H1 (cell line): ENCODE data around the gene MCEE. TPM values are rescaled to one million over a fixed set of nuclear protein-coding genes. Genes with fewer than 3 reads are reported as not detected.
A peak's percentile ranks its signal among the peaks of the same experiment; 100 is the strongest.

ENCODE experiments used
- CTCF ChIA-PET: fragments of 300-600 bp; sonication (Branson Sonifier 250); formaldehyde crosslinking; loops from one replicate; lab custom pipeline; 2021; ENCODE audit not compliant: partially characterized antibody; lab: Charles Lee
- POLR2A ChIA-PET: fragments of 300-600 bp; sonication (Branson Sonifier 250); formaldehyde crosslinking; loops from one replicate; lab custom pipeline; 2021; ENCODE audit warnings: inconsistent platforms; ENCODE audit not compliant: partially characterized antibody; lab: Charles Lee
- DNase-seq, 2 experiments: peaks; one replicate each; pipeline versions ENCODE4 v3.0.0 to v3.0.0-alpha.2; 2010 to 2022; ENCODE audit warnings: low spot score in 2 of 2, low read depth in 1 of 2, mixed read lengths in 1 of 2
- FAIRE-seq: peaks from 2 replicates; lab custom pipeline; 2011; peaks lifted over from hg19 to GRCh38; lab: Jason Lieb, UNC
- H2AFZ ChIP-seq: 2 replicates; pipeline ENCODE4 v1.8.1; 2012; ENCODE audit warnings: low read length, inconsistent platforms
- H2AK5ac ChIP-seq: 2 replicates; pipeline ENCODE4 v1.6.1; 2013; ENCODE audit warnings: low read depth, low read length
- H2BK120ac ChIP-seq: replicated peaks from 2 replicates; pipeline ENCODE3; 2013; ENCODE audit warnings: low read depth, low read length, inconsistent platforms
- H2BK12ac ChIP-seq: 2 replicates; pipeline ENCODE4 v1.6.1; 2013; ENCODE audit warnings: low read depth, low read length
- H2BK15ac ChIP-seq: 2 replicates; pipeline ENCODE4 v1.6.1; 2013; ENCODE audit warnings: low read length
- H2BK20ac ChIP-seq: 2 replicates; pipeline ENCODE4 v1.6.1; 2013; ENCODE audit warnings: low read length
- H2BK5ac ChIP-seq: 2 replicates; pipeline ENCODE4 v1.6.1; 2013; ENCODE audit warnings: low read depth, low read length
- H3K14ac ChIP-seq: 2 replicates; pipeline ENCODE4 v1.6.1; 2013; ENCODE audit warnings: inconsistent platforms; ENCODE audit not compliant: insufficient read length
- H3K18ac ChIP-seq: 2 replicates; pipeline ENCODE4 v1.6.1; 2013; ENCODE audit warnings: low read length; ENCODE audit errors: extremely low read depth
- H3K23ac ChIP-seq: 2 replicates; pipeline ENCODE4 v1.6.1; 2013; ENCODE audit warnings: inconsistent platforms; ENCODE audit not compliant: insufficient read length
- H3K23me2 ChIP-seq: 2 replicates; pipeline ENCODE4 v1.6.1; 2013; ENCODE audit warnings: low read depth, low read length
- H3K27ac ChIP-seq: 2 replicates; pipeline ENCODE4 v1.6.1; 2011; ENCODE audit warnings: low read depth, low read length, inconsistent platforms
- H3K27me3 ChIP-seq, 4 experiments: replicated peaks in 1 of 4; 1 replicate in 1 of 4; 2 replicates in 3 of 4; pipeline versions ENCODE4 v1.6.1 to v1.8.1; 2011 to 2013; ENCODE audit warnings: low read length in 3 of 4, mild to moderate bottlenecking in 3 of 4, inconsistent platforms in 2 of 4, mixed read lengths in 2 of 4, moderate library complexity in 1 of 4; ENCODE audit not compliant: control insufficient read depth in 3 of 4, insufficient read depth in 3 of 4; ENCODE audit errors: extremely low read depth in 1 of 4
- H3K36me3 ChIP-seq, 4 experiments: 2 replicates each; pipeline versions ENCODE4 v1.6.1 to v1.8.1; 2011 to 2013; ENCODE audit warnings: mild to moderate bottlenecking in 4 of 4, low read length in 3 of 4, moderate library complexity in 2 of 4, control low read depth in 1 of 4, inconsistent platforms in 1 of 4; ENCODE audit not compliant: insufficient read depth in 4 of 4, control insufficient read depth in 2 of 4
- H3K4ac ChIP-seq: replicated peaks from 2 replicates; pipeline ENCODE3; 2013; ENCODE audit warnings: low read length, low read depth, mixed read lengths, inconsistent platforms; ENCODE audit not compliant: insufficient read length
- H3K4me1 ChIP-seq, 4 experiments: replicated peaks in 1 of 4; 1 replicate in 1 of 4; 2 replicates in 3 of 4; pipeline versions ENCODE4 v1.6.1 to v1.8.1; 2011 to 2013; ENCODE audit warnings: low read length in 3 of 4, inconsistent platforms in 2 of 4, mixed read lengths in 1 of 4; ENCODE audit not compliant: insufficient read depth in 4 of 4, control insufficient read depth in 3 of 4
- H3K4me2 ChIP-seq, 2 experiments: 2 replicates each; pipeline versions ENCODE4 v1.6.1 to v1.8.1; 2011 to 2013; ENCODE audit warnings: low read depth in 2 of 2, low read length in 2 of 2, control low read depth in 1 of 2, inconsistent platforms in 1 of 2, mild to moderate bottlenecking in 1 of 2; ENCODE audit not compliant: insufficient read depth in 1 of 2
- H3K4me3 ChIP-seq, 4 experiments: fragments of 200-600, 300-600 bp in 1 of 4; sonication (generic), shearing (Covaris generic), sonication (Bioruptor Twin) in 1 of 4; 2 replicates each; pipeline versions ENCODE4 v1.5.1 to v1.8.1; 2011 to 2016; ENCODE audit warnings: low read length in 4 of 4, low read depth in 3 of 4, control low read depth in 2 of 4, inconsistent platforms in 2 of 4, mild to moderate bottlenecking in 2 of 4, mixed read lengths in 1 of 4, moderate library complexity in 1 of 4; ENCODE audit not compliant: insufficient read depth in 2 of 4; ENCODE audit errors: extremely low read depth in 1 of 4
- H3K56ac ChIP-seq: replicated peaks from 2 replicates; pipeline ENCODE3; 2013; ENCODE audit warnings: low read depth, mild to moderate bottlenecking, mixed read lengths, low read length, inconsistent platforms; ENCODE audit not compliant: insufficient read length
- H3K79me1 ChIP-seq: 2 replicates; pipeline ENCODE4 v1.6.1; 2013; ENCODE audit warnings: low read depth, low read length, control low read depth
- H3K79me2 ChIP-seq, 2 experiments: 2 replicates each; pipeline versions ENCODE4 v1.6.1 to v1.8.1; 2012 to 2013; ENCODE audit warnings: low read length in 2 of 2, mild to moderate bottlenecking in 2 of 2, inconsistent platforms in 1 of 2; ENCODE audit not compliant: insufficient read depth in 2 of 2, control insufficient read depth in 1 of 2
- H3K9ac ChIP-seq, 4 experiments: replicated peaks in 1 of 4; 1 replicate in 1 of 4; 2 replicates in 3 of 4; pipeline versions ENCODE4 v1.6.1 to v1.8.1; 2011 to 2013; ENCODE audit warnings: low read depth in 3 of 4, low read length in 3 of 4, control low read depth in 2 of 4, mild to moderate bottlenecking in 2 of 4, moderate library complexity in 2 of 4, inconsistent platforms in 1 of 4; ENCODE audit errors: extremely low read depth in 1 of 4
- H3K9me3 ChIP-seq, 2 experiments: 2 replicates each; pipeline versions ENCODE4 v1.6.1 to v1.8.1; 2012 to 2013; ENCODE audit warnings: mild to moderate bottlenecking in 2 of 2, moderate library complexity in 2 of 2, control low read depth in 1 of 2, inconsistent platforms in 1 of 2, low read depth in 1 of 2, low read length in 1 of 2, mixed read lengths in 1 of 2; ENCODE audit not compliant: insufficient read depth in 2 of 2
- H4K20me1 ChIP-seq, 2 experiments: replicated peaks in 1 of 2; 2 replicates each; pipeline versions ENCODE3 to v1.8.1; 2011 to 2013; ENCODE audit warnings: inconsistent platforms in 2 of 2, low read length in 2 of 2, mild to moderate bottlenecking in 1 of 2; ENCODE audit not compliant: insufficient read depth in 2 of 2, control insufficient read depth in 1 of 2
- H4K5ac ChIP-seq: 2 replicates; pipeline ENCODE4 v1.6.1; 2013; ENCODE audit warnings: low read length, low read depth, mixed read lengths, inconsistent platforms; ENCODE audit not compliant: insufficient read length
- H4K8ac ChIP-seq: 2 replicates; pipeline ENCODE4 v1.8.0; 2013; ENCODE audit warnings: mild to moderate bottlenecking, moderate library complexity, low read length, inconsistent platforms; ENCODE audit not compliant: insufficient read depth; ENCODE audit errors: extremely low read depth
- H4K91ac ChIP-seq: replicated peaks from 2 replicates; pipeline ENCODE3; 2013; ENCODE audit warnings: low read length, mixed read lengths, inconsistent platforms; ENCODE audit not compliant: insufficient read length
- BACH1 ChIP-seq: IDR thresholded peaks from 2 replicates; pipeline ENCODE4 v1.6.1; 2012; ENCODE audit warnings: low read length, improper control_type of control experiment
- CREB1 ChIP-seq: IDR thresholded peaks from 2 replicates; pipeline ENCODE4 v1.6.1; 2012; ENCODE audit warnings: inconsistent platforms
- SIX5 ChIP-seq: IDR thresholded peaks from 2 replicates; pipeline ENCODE4 v1.6.1; 2011; ENCODE audit warnings: mild to moderate bottlenecking, low read depth, low read length
- TEAD4 ChIP-seq: IDR thresholded peaks from 2 replicates; pipeline ENCODE4 v1.6.1; 2012; ENCODE audit warnings: low read depth, low read length, inconsistent platforms, mixed read lengths
- WGBS, 2 experiments: shearing (Covaris generic) in 1 of 2; methylation state at CpG; one replicate each; pipeline versions ENCODE4 v1.1.6 to v1.1.7; 2013 to 2015; ENCODE audit warnings: low lambda C conversion rate in 2 of 2, mixed read lengths in 2 of 2, inconsistent platforms in 1 of 2, low coverage in 1 of 2, missing lambda C conversion rate in 1 of 2; ENCODE audit not compliant: insufficient replicate concordance in 2 of 2, insufficient coverage in 1 of 2, insufficient read length in 1 of 2; ENCODE audit errors: extremely low coverage in 1 of 2, missing lambda C conversion rate in 1 of 2; 5-methylcytosine and 5-hydroxymethylcytosine counted together
- polyA plus RNA-seq, 7 experiments: library from polyadenylated mRNA; depleted of rRNA in 3 of 7; stranded (reverse) in 5 of 7; unstranded in 2 of 7; fragments of >200 nt in 5 of 7; fragments of 200-250 nt in 2 of 7; gene quantifications; 1 replicate in 5 of 7; 2 replicates in 1 of 7; 4 replicates in 1 of 7; pipeline versions ENCODE4 v1.2.1 to v1.2.3, GENCODE V29; 2011 to 2013; ENCODE audit warnings: missing spikeins in 2 of 7, mixed read lengths in 2 of 7
- total RNA-seq: library from RNA; stranded (reverse); fragmentation: NEBNext Ultra II Directional; extraction: Animal tissue kit (Norgen Biotek cat#: 25700); gene quantifications from 2 replicates; pipeline ENCODE4 v1.2.1, GENCODE V29; 2021

Gene MCEE
- total and polyA plus RNA-seq, 2 of the 8 experiments (the other 6 are each of a cell fraction or from before 2014, with no cell fraction given) = 7.3 to 14.1 TPM

- no peak overlapping the region for H3K4ac ChIP-seq
- H4K20me1 ChIP-seq = no peaks in the 10 kb centered on the region
- CTCF ChIA-PET = interaction anchor here (0.8 to 1.8 kb wide), 6 partner anchors 8 to 51 kb away, joined by 3 to 7 read pairs (median 4); no protein-coding TSS in a partner anchor
- H2AK5ac ChIP-seq = no peak overlapping the region
- H2BK20ac ChIP-seq = no peak overlapping the region
- H3K23ac ChIP-seq = no peak overlapping the region
- no peaks in the 10 kb centered on the region for H3K36me3 ChIP-seq
- no peak overlapping the region for H4K5ac ChIP-seq
- POLR2A ChIA-PET = interaction anchor here (1.3 kb wide), 1 partner anchor 12 kb away, joined by 3 read pairs; no protein-coding TSS in a partner anchor
- H3K4me1 ChIP-seq = no peaks in the 10 kb centered on the region
- no peak overlapping the region for H3K4me2 ChIP-seq
- H2BK120ac ChIP-seq = no peak overlapping the region
- no peak overlapping the region for H3K4me3 ChIP-seq
- H3K9ac ChIP-seq = no peak overlapping the region
- no peaks in the 10 kb centered on the region for H3K23me2 ChIP-seq
- H2BK15ac ChIP-seq = no peak overlapping the region
- no peaks in the 10 kb centered on the region for H3K79me2 ChIP-seq
- H2BK5ac ChIP-seq = no peak overlapping the region
- H2AFZ ChIP-seq = no peak overlapping the region
- WGBS, 2 experiments = 96% methylated on average over 3 of the region's 3 CpGs; no CpG with 5 or more reads in 1 of the 2 experiments
- H4K91ac ChIP-seq = no peak overlapping the region
- no peak overlapping the region for H3K27ac ChIP-seq
- FAIRE-seq = no peak
- no peak overlapping the region for H4K8ac ChIP-seq
- no peaks in the 10 kb centered on the region for H3K79me1 ChIP-seq
- TF ChIP-seq SIX5 = no peak
- TF ChIP-seq CREB1 = no peak
- TF ChIP-seq BACH1 = no peak
- no peak for TF ChIP-seq TEAD4
- TF ChIP-seq, all 59 proteins: peak for 0
- DNase-seq = peak in 1 of 2 experiments; percentile 20
- H3K18ac ChIP-seq = no peak overlapping the region
- no peak overlapping the region for H3K14ac ChIP-seq
- H3K9me3 ChIP-seq = no peaks in the 10 kb centered on the region
- H3K27me3 ChIP-seq = no peaks in the 10 kb centered on the region
- H3K56ac ChIP-seq = no peak overlapping the region
- no peak overlapping the region for H2BK12ac ChIP-seq
Measured at GRCh38 chr2:71174207-71174606, 44.2 kb upstream of the MCEE start.
